NCI-H1694 (cell line): ENCODE measurements around the gene SLC5A5.
"Not testable (repeated sequence)": the region's sequence is repeated elsewhere in the genome, so short reads cannot be mapped to it uniquely, and the experiment has no call there.

Experiments used
- DNase-seq: peaks from one replicate; lab custom pipeline; 2025; lab: John Stamatoyannopoulos, UW

The SLC5A5 gene

GRCh38 chr19:17919122-17919521 lies 47.4 kb downstream of the SLC5A5 start:
- not testable (repeated sequence) for DNase-seq

GRCh38 chr19:17920527-17920926 lies 48.8 kb downstream of the SLC5A5 start:
- DNase-seq, result no peak

- DNase-seq, result no peak
Measured at GRCh38 chr19:17922138-17922537, 50.4 kb downstream of the SLC5A5 start.

- DNase-seq, result no peak
Measured at GRCh38 chr19:17926044-17926443, 54.3 kb downstream of the SLC5A5 start.

- DNase-seq, result no peak
Measured at GRCh38 chr19:17929056-17929455, 57.3 kb downstream of the SLC5A5 start.

- DNase-seq, result no peak
Measured at GRCh38 chr19:17931532-17932191, 59.9 kb downstream of the SLC5A5 start.

GRCh38 chr19:17932485-17933338 lies 61.0 kb downstream of the SLC5A5 start, which contains the start of gene CCDC124:
TSS of gene CCDC124 (plus strand) at chr19:17933015. CDS start at chr19:17936421, 3,406 bp downstream.
- peak; percentile 77 for DNase-seq

- no peak for DNase-seq
Measured at GRCh38 chr19:17933414-17934129, 61.8 kb downstream of the SLC5A5 start.

GRCh38 chr19:17936379-17936778 lies 64.6 kb downstream of the SLC5A5 start:
- DNase-seq, result no peak

GRCh38 chr19:17937371-17937900 lies 65.7 kb downstream of the SLC5A5 start:
- no peak for DNase-seq

- DNase-seq, result peak; percentile 45
Measured at GRCh38 chr19:17938092-17938845, 66.5 kb downstream of the SLC5A5 start.

GRCh38 chr19:17942181-17942580 lies 70.4 kb downstream of the SLC5A5 start:
- no peak for DNase-seq

GRCh38 chr19:17942582-17943273 lies 71.0 kb downstream of the SLC5A5 start:
- no peak for DNase-seq

- no peak for DNase-seq
Measured at GRCh38 chr19:17943274-17944221, 71.8 kb downstream of the SLC5A5 start.

- DNase-seq, result no peak
Measured at GRCh38 chr19:17944301-17944700, 72.6 kb downstream of the SLC5A5 start.
